Measurements from ENCODE around the gene MUC22.

- TF ChIP-seq EZH2 (IDR thresholded peaks at IDR 0.05) (no peak), POLR2AphosphoS5 (IDR thresholded peaks at IDR 0.05; ENCODE audit: borderline replicate concordance, low read depth, low read length) (no peak), FOXP2 (optimal IDR thresholded peaks at IDR 0.05; ENCODE audit: control extremely low read depth, extremely low read length, insufficient read depth) (no peak)
These were observed 30.5 kb downstream of the MUC22 start for GRCh38 chr6:31040801-31041200.

Data from SK-N-MC (cell line).